H1 (cell line): ENCODE data around the gene SCN4A. TPM values are rescaled to one million over a fixed set of nuclear protein-coding genes. Genes with fewer than 3 reads are reported as not detected.

ENCODE experiments used
- CTCF ChIA-PET: fragments of 300-600 bp; sonication (Branson Sonifier 250); formaldehyde crosslinking; loops from one replicate; lab custom pipeline; 2021; ENCODE audit not compliant: partially characterized antibody; lab: Charles Lee
- POLR2A ChIA-PET: fragments of 300-600 bp; sonication (Branson Sonifier 250); formaldehyde crosslinking; loops from one replicate; lab custom pipeline; 2021; ENCODE audit warnings: inconsistent platforms; ENCODE audit not compliant: partially characterized antibody; lab: Charles Lee
- DNase-seq, 2 experiments: peaks; one replicate each; pipeline versions ENCODE4 v3.0.0 to v3.0.0-alpha.2; 2010 to 2022; ENCODE audit warnings: low spot score in 2 of 2, low read depth in 1 of 2, mixed read lengths in 1 of 2
- FAIRE-seq: peaks from 2 replicates; lab custom pipeline; 2011; peaks lifted over from hg19 to GRCh38; lab: Jason Lieb, UNC
- H2AFZ ChIP-seq: 2 replicates; pipeline ENCODE4 v1.8.1; 2012; ENCODE audit warnings: low read length, inconsistent platforms
- H2AK5ac ChIP-seq: 2 replicates; pipeline ENCODE4 v1.6.1; 2013; ENCODE audit warnings: low read depth, low read length
- H2BK120ac ChIP-seq: replicated peaks from 2 replicates; pipeline ENCODE3; 2013; ENCODE audit warnings: low read depth, low read length, inconsistent platforms
- H2BK12ac ChIP-seq: 2 replicates; pipeline ENCODE4 v1.6.1; 2013; ENCODE audit warnings: low read depth, low read length
- H2BK15ac ChIP-seq: 2 replicates; pipeline ENCODE4 v1.6.1; 2013; ENCODE audit warnings: low read length
- H2BK20ac ChIP-seq: 2 replicates; pipeline ENCODE4 v1.6.1; 2013; ENCODE audit warnings: low read length
- H2BK5ac ChIP-seq: 2 replicates; pipeline ENCODE4 v1.6.1; 2013; ENCODE audit warnings: low read depth, low read length
- H3K14ac ChIP-seq: 2 replicates; pipeline ENCODE4 v1.6.1; 2013; ENCODE audit warnings: inconsistent platforms; ENCODE audit not compliant: insufficient read length
- H3K18ac ChIP-seq: 2 replicates; pipeline ENCODE4 v1.6.1; 2013; ENCODE audit warnings: low read length; ENCODE audit errors: extremely low read depth
- H3K23ac ChIP-seq: 2 replicates; pipeline ENCODE4 v1.6.1; 2013; ENCODE audit warnings: inconsistent platforms; ENCODE audit not compliant: insufficient read length
- H3K23me2 ChIP-seq: 2 replicates; pipeline ENCODE4 v1.6.1; 2013; ENCODE audit warnings: low read depth, low read length
- H3K27ac ChIP-seq: 2 replicates; pipeline ENCODE4 v1.6.1; 2011; ENCODE audit warnings: low read depth, low read length, inconsistent platforms
- H3K27me3 ChIP-seq, 4 experiments: replicated peaks in 1 of 4; 1 replicate in 1 of 4; 2 replicates in 3 of 4; pipeline versions ENCODE4 v1.6.1 to v1.8.1; 2011 to 2013; ENCODE audit warnings: low read length in 3 of 4, mild to moderate bottlenecking in 3 of 4, inconsistent platforms in 2 of 4, mixed read lengths in 2 of 4, moderate library complexity in 1 of 4; ENCODE audit not compliant: control insufficient read depth in 3 of 4, insufficient read depth in 3 of 4; ENCODE audit errors: extremely low read depth in 1 of 4
- H3K36me3 ChIP-seq, 4 experiments: 2 replicates each; pipeline versions ENCODE4 v1.6.1 to v1.8.1; 2011 to 2013; ENCODE audit warnings: mild to moderate bottlenecking in 4 of 4, low read length in 3 of 4, moderate library complexity in 2 of 4, control low read depth in 1 of 4, inconsistent platforms in 1 of 4; ENCODE audit not compliant: insufficient read depth in 4 of 4, control insufficient read depth in 2 of 4
- H3K4ac ChIP-seq: replicated peaks from 2 replicates; pipeline ENCODE3; 2013; ENCODE audit warnings: low read length, low read depth, mixed read lengths, inconsistent platforms; ENCODE audit not compliant: insufficient read length
- H3K4me1 ChIP-seq, 4 experiments: replicated peaks in 1 of 4; 1 replicate in 1 of 4; 2 replicates in 3 of 4; pipeline versions ENCODE4 v1.6.1 to v1.8.1; 2011 to 2013; ENCODE audit warnings: low read length in 3 of 4, inconsistent platforms in 2 of 4, mixed read lengths in 1 of 4; ENCODE audit not compliant: insufficient read depth in 4 of 4, control insufficient read depth in 3 of 4
- H3K4me2 ChIP-seq, 2 experiments: 2 replicates each; pipeline versions ENCODE4 v1.6.1 to v1.8.1; 2011 to 2013; ENCODE audit warnings: low read depth in 2 of 2, low read length in 2 of 2, control low read depth in 1 of 2, inconsistent platforms in 1 of 2, mild to moderate bottlenecking in 1 of 2; ENCODE audit not compliant: insufficient read depth in 1 of 2
- H3K4me3 ChIP-seq, 4 experiments: fragments of 200-600, 300-600 bp in 1 of 4; sonication (generic), shearing (Covaris generic), sonication (Bioruptor Twin) in 1 of 4; 2 replicates each; pipeline versions ENCODE4 v1.5.1 to v1.8.1; 2011 to 2016; ENCODE audit warnings: low read length in 4 of 4, low read depth in 3 of 4, control low read depth in 2 of 4, inconsistent platforms in 2 of 4, mild to moderate bottlenecking in 2 of 4, mixed read lengths in 1 of 4, moderate library complexity in 1 of 4; ENCODE audit not compliant: insufficient read depth in 2 of 4; ENCODE audit errors: extremely low read depth in 1 of 4
- H3K56ac ChIP-seq: replicated peaks from 2 replicates; pipeline ENCODE3; 2013; ENCODE audit warnings: low read depth, mild to moderate bottlenecking, mixed read lengths, low read length, inconsistent platforms; ENCODE audit not compliant: insufficient read length
- H3K79me1 ChIP-seq: 2 replicates; pipeline ENCODE4 v1.6.1; 2013; ENCODE audit warnings: low read depth, low read length, control low read depth
- H3K79me2 ChIP-seq, 2 experiments: 2 replicates each; pipeline versions ENCODE4 v1.6.1 to v1.8.1; 2012 to 2013; ENCODE audit warnings: low read length in 2 of 2, mild to moderate bottlenecking in 2 of 2, inconsistent platforms in 1 of 2; ENCODE audit not compliant: insufficient read depth in 2 of 2, control insufficient read depth in 1 of 2
- H3K9ac ChIP-seq, 4 experiments: replicated peaks in 1 of 4; 1 replicate in 1 of 4; 2 replicates in 3 of 4; pipeline versions ENCODE4 v1.6.1 to v1.8.1; 2011 to 2013; ENCODE audit warnings: low read depth in 3 of 4, low read length in 3 of 4, control low read depth in 2 of 4, mild to moderate bottlenecking in 2 of 4, moderate library complexity in 2 of 4, inconsistent platforms in 1 of 4; ENCODE audit errors: extremely low read depth in 1 of 4
- H3K9me3 ChIP-seq, 2 experiments: 2 replicates each; pipeline versions ENCODE4 v1.6.1 to v1.8.1; 2012 to 2013; ENCODE audit warnings: mild to moderate bottlenecking in 2 of 2, moderate library complexity in 2 of 2, control low read depth in 1 of 2, inconsistent platforms in 1 of 2, low read depth in 1 of 2, low read length in 1 of 2, mixed read lengths in 1 of 2; ENCODE audit not compliant: insufficient read depth in 2 of 2
- H4K20me1 ChIP-seq, 2 experiments: replicated peaks in 1 of 2; 2 replicates each; pipeline versions ENCODE3 to v1.8.1; 2011 to 2013; ENCODE audit warnings: inconsistent platforms in 2 of 2, low read length in 2 of 2, mild to moderate bottlenecking in 1 of 2; ENCODE audit not compliant: insufficient read depth in 2 of 2, control insufficient read depth in 1 of 2
- H4K5ac ChIP-seq: 2 replicates; pipeline ENCODE4 v1.6.1; 2013; ENCODE audit warnings: low read length, low read depth, mixed read lengths, inconsistent platforms; ENCODE audit not compliant: insufficient read length
- H4K8ac ChIP-seq: 2 replicates; pipeline ENCODE4 v1.8.0; 2013; ENCODE audit warnings: mild to moderate bottlenecking, moderate library complexity, low read length, inconsistent platforms; ENCODE audit not compliant: insufficient read depth; ENCODE audit errors: extremely low read depth
- H4K91ac ChIP-seq: replicated peaks from 2 replicates; pipeline ENCODE3; 2013; ENCODE audit warnings: low read length, mixed read lengths, inconsistent platforms; ENCODE audit not compliant: insufficient read length
- BCL11A ChIP-seq, 2 experiments: IDR thresholded peaks; one replicate each; pipeline ENCODE4 v1.6.1; 2011; ENCODE audit warnings: low read depth in 2 of 2, low read length in 2 of 2, mild to moderate bottlenecking in 2 of 2
- BRCA1 ChIP-seq: IDR thresholded peaks from 2 replicates; pipeline ENCODE4 v1.6.1; 2012; ENCODE audit warnings: low read depth, low read length, improper control_type of control experiment
- CHD2 ChIP-seq: IDR thresholded peaks from 2 replicates; pipeline ENCODE4 v1.6.1; 2012; ENCODE audit warnings: low read length, improper control_type of control experiment
- FOSL1 ChIP-seq: IDR thresholded peaks from 2 replicates; pipeline ENCODE4 v1.6.1; 2011; ENCODE audit warnings: mild to moderate bottlenecking, low read depth, low read length, moderate library complexity; ENCODE audit not compliant: insufficient read depth
- KDM5A ChIP-seq: fragments of 200-600 bp; IDR thresholded peaks from 2 replicates; pipeline ENCODE4 v1.7.1; 2012; ENCODE audit warnings: mild to moderate bottlenecking, low read length, inconsistent platforms, mixed read lengths
- MAFK ChIP-seq: IDR thresholded peaks from 2 replicates; pipeline ENCODE4 v1.6.1; 2012; ENCODE audit warnings: low read depth, mild to moderate bottlenecking, improper control_type of control experiment, low read length
- POLR2A ChIP-seq, 2 experiments: IDR thresholded peaks; 1 replicate in 1 of 2; 2 replicates in 1 of 2; pipeline ENCODE4 v1.6.1; 2011; ENCODE audit warnings: low read depth in 2 of 2, low read length in 2 of 2, mild to moderate bottlenecking in 2 of 2; ENCODE audit errors: control extremely low read depth in 1 of 2
- SIRT6 ChIP-seq: IDR thresholded peaks from one replicate; pipeline ENCODE4 v1.7.1; 2012; ENCODE audit warnings: low read length, inconsistent platforms
- SP4 ChIP-seq: IDR thresholded peaks from 2 replicates; pipeline ENCODE4 v1.6.1; 2012; ENCODE audit warnings: low read length, inconsistent platforms
- SRF ChIP-seq: IDR thresholded peaks from 2 replicates; pipeline ENCODE4 v1.6.1; 2011; ENCODE audit warnings: mild to moderate bottlenecking, low read depth, low read length, moderate library complexity
- ZNF274 ChIP-seq: IDR thresholded peaks from 2 replicates; pipeline ENCODE4 v1.7.0; 2012; ENCODE audit warnings: low read length, borderline replicate concordance; ENCODE audit errors: extremely low read depth
- WGBS, 2 experiments: shearing (Covaris generic) in 1 of 2; methylation state at CpG; one replicate each; pipeline versions ENCODE4 v1.1.6 to v1.1.7; 2013 to 2015; ENCODE audit warnings: low lambda C conversion rate in 2 of 2, mixed read lengths in 2 of 2, inconsistent platforms in 1 of 2, low coverage in 1 of 2, missing lambda C conversion rate in 1 of 2; ENCODE audit not compliant: insufficient replicate concordance in 2 of 2, insufficient coverage in 1 of 2, insufficient read length in 1 of 2; ENCODE audit errors: extremely low coverage in 1 of 2, missing lambda C conversion rate in 1 of 2; 5-methylcytosine and 5-hydroxymethylcytosine counted together
- polyA plus RNA-seq, 7 experiments: library from polyadenylated mRNA; depleted of rRNA in 3 of 7; stranded (reverse) in 5 of 7; unstranded in 2 of 7; fragments of >200 nt in 5 of 7; fragments of 200-250 nt in 2 of 7; gene quantifications; 1 replicate in 5 of 7; 2 replicates in 1 of 7; 4 replicates in 1 of 7; pipeline versions ENCODE4 v1.2.1 to v1.2.3, GENCODE V29; 2011 to 2013; ENCODE audit warnings: missing spikeins in 2 of 7, mixed read lengths in 2 of 7
- total RNA-seq: library from RNA; stranded (reverse); fragmentation: NEBNext Ultra II Directional; extraction: Animal tissue kit (Norgen Biotek cat#: 25700); gene quantifications from 2 replicates; pipeline ENCODE4 v1.2.1, GENCODE V29; 2021

SCN4A gene
- total and polyA plus RNA-seq, 2 of the 8 experiments (the other 6 are each of a cell fraction or from before 2014, with no cell fraction given) = 5.0 to 8.5 TPM

GRCh38 chr17:63974594-63975192 is 2.0 kb upstream of the SCN4A start:
- Histone ChIP-seq H2BK5ac (0 out of 2 replicates have a peak overlapping the region, but pooled peaks have one; percentile 44), H3K79me1 (no peaks in the 10 kb centered on the region), H2AK5ac (no peak overlapping the region), H3K9ac (no peak overlapping the region), H3K4ac (no peak overlapping the region), H2BK12ac (0 out of 2 replicates have a peak overlapping the region, but pooled peaks have one; percentile 27), H3K27me3 (no peaks in the 10 kb centered on the region; a peak in 1 of 7 replicates), H3K27ac (no peak overlapping the region), H4K5ac (no peak overlapping the region), H3K23ac (no peak overlapping the region), H3K23me2 (no peaks in the 10 kb centered on the region), H3K18ac (no peak overlapping the region), H3K56ac (no peak overlapping the region), H2BK20ac (no peak overlapping the region), H2BK15ac (no peak overlapping the region; the same call in 1 of the 2 replicates), H2AFZ (no peak overlapping the region), H4K20me1 (no peaks in the 10 kb centered on the region), H3K9me3 (no peaks in the 10 kb centered on the region), H3K4me1 (peaks cover 0 to 7% (median under 1%) of the 10 kb centered on the region in 4 experiments; a peak in 4 of 7 replicates), H3K4me2 (no peak overlapping the region), H3K14ac (no peak overlapping the region), H3K79me2 (no peaks in the 10 kb centered on the region), H3K4me3 (no peak overlapping the region), H2BK120ac (no peak overlapping the region), H4K8ac (no peak overlapping the region), H3K36me3 (no peaks in the 10 kb centered on the region), H4K91ac (no peak overlapping the region)
- TF ChIP-seq ZNF274 = no peak
- no peak for TF ChIP-seq FOSL1
- TF ChIP-seq SRF = no peak
- no peak for TF ChIP-seq SIRT6
- no peak for TF ChIP-seq MAFK
- no peak for TF ChIP-seq POLR2A (IDR thresholded peaks at IDR 0.05; ENCODE audit: control extremely low read depth in 1 of 2, low read depth in 2 of 2, low read length in 2 of 2)
- no peak for TF ChIP-seq KDM5A
- TF ChIP-seq BRCA1 = no peak
- no peak for TF ChIP-seq CHD2
- TF ChIP-seq BCL11A (IDR thresholded peaks at IDR 0.05; ENCODE audit: low read depth in 2 of 2, low read length in 2 of 2) = no peak
- no peak for TF ChIP-seq SP4
- 76% methylated on average over 10 of the region's 10 CpGs; no CpG with 5 or more reads in 1 of the 2 experiments for WGBS, 2 experiments
- FAIRE-seq = no peak
- CTCF ChIA-PET = interaction anchor here (1.0 to 18.4 kb wide), 14 partner anchors 8 to 127 kb away, joined by 3 to 219 read pairs (median 4); partner anchors contain the start of genes GH1 and ICAM2
- POLR2A ChIA-PET = interaction anchor here (1.0 to 2.4 kb wide), 4 partner anchors 10 to 26 kb away, joined by 3 to 8 read pairs (median 4); no protein-coding TSS in a partner anchor
- no peak for DNase-seq
